IPS-20b (cell line): ENCODE data around the gene C11orf24.
"Not testable (repeated sequence)": the region's sequence is repeated elsewhere in the genome, so short reads cannot be mapped to it uniquely, and the experiment has no call there.

Experiments used
- H3K27ac ChIP-seq: one replicate; pipeline ENCODE4 v1.5.1; 2013; ENCODE audit warnings: low read length
- H3K27me3 ChIP-seq: 2 replicates; pipeline ENCODE4 v1.6.1; 2013; ENCODE audit warnings: mild to moderate bottlenecking, low read length, inconsistent platforms; ENCODE audit not compliant: insufficient read depth
- H3K36me3 ChIP-seq: 2 replicates; pipeline ENCODE4 v1.6.1; 2013; ENCODE audit warnings: low read depth, mild to moderate bottlenecking, inconsistent platforms, low read length, moderate library complexity; ENCODE audit not compliant: insufficient read depth
- H3K4me1 ChIP-seq: 2 replicates; pipeline ENCODE4 v1.6.1; 2013; ENCODE audit warnings: mild to moderate bottlenecking, control low read depth, inconsistent platforms, low read length, moderate library complexity; ENCODE audit not compliant: insufficient read depth
- H3K4me3 ChIP-seq: 2 replicates; pipeline ENCODE4 v1.5.1; 2013; ENCODE audit warnings: mild to moderate bottlenecking, low read length, inconsistent platforms
- H3K9ac ChIP-seq: 2 replicates; pipeline ENCODE4 v1.6.1; 2013; ENCODE audit warnings: low read depth, mild to moderate bottlenecking, inconsistent platforms, low read length, moderate library complexity
- H3K9me3 ChIP-seq: 2 replicates; pipeline ENCODE4 v1.6.1; 2013; ENCODE audit warnings: mild to moderate bottlenecking, low read depth, low read length, inconsistent platforms; ENCODE audit not compliant: insufficient read depth

Gene C11orf24

GRCh38 chr11:68309621-68310185, 37.9 kb upstream of the C11orf24 start:
- H3K9ac ChIP-seq = no peak overlapping the region
- H3K4me3 ChIP-seq = no peak overlapping the region
- H3K27me3 ChIP-seq = peaks cover 7% of the 10 kb centered on the region
- H3K36me3 ChIP-seq = no peaks in the 10 kb centered on the region
- peaks cover 11% of the 10 kb centered on the region; the same call in 1 of the 2 replicates for H3K4me1 ChIP-seq
- H3K9me3 ChIP-seq = 0 out of 2 replicates have a peak, but pooled peaks cover under 1% of the 10 kb centered on the region
- no peak overlapping the region for H3K27ac ChIP-seq

- no peak overlapping the region for H3K27ac ChIP-seq
- H3K9ac ChIP-seq = no peak overlapping the region
- H3K27me3 ChIP-seq = peaks cover 7% of the 10 kb centered on the region
- H3K36me3 ChIP-seq = no peaks in the 10 kb centered on the region
- no peaks in the 10 kb centered on the region for H3K4me1 ChIP-seq
- peaks cover 17% of the 10 kb centered on the region for H3K9me3 ChIP-seq
- H3K4me3 ChIP-seq = no peak overlapping the region
Observed at GRCh38 chr11:68308068-68308467, 36.3 kb upstream of the C11orf24 start.

- Histone ChIP-seq H3K27me3 (peaks cover 3% of the 10 kb centered on the region), H3K4me1 (no peaks in the 10 kb centered on the region), H3K4me3 (no peak overlapping the region), H3K36me3 (no peaks in the 10 kb centered on the region), H3K9me3 (peaks cover 18% of the 10 kb centered on the region), H3K9ac (no peak overlapping the region), H3K27ac (no peak overlapping the region)
Observed at GRCh38 chr11:68306636-68307035, 34.9 kb upstream of the C11orf24 start.

GRCh38 chr11:68303982-68304780, 32.4 kb upstream of the C11orf24 start:
- H3K36me3 ChIP-seq = no peaks in the 10 kb centered on the region
- no peak overlapping the region for H3K4me3 ChIP-seq
- peaks cover 18% of the 10 kb centered on the region for H3K9me3 ChIP-seq
- H3K27me3 ChIP-seq = no peaks in the 10 kb centered on the region
- no peak overlapping the region for H3K27ac ChIP-seq
- no peaks in the 10 kb centered on the region for H3K4me1 ChIP-seq
- H3K9ac ChIP-seq = no peak overlapping the region

- Histone ChIP-seq H3K27ac (no peak overlapping the region), H3K9me3 (peaks cover 18% of the 10 kb centered on the region), H3K9ac (no peak overlapping the region), H3K4me3 (no peak overlapping the region), H3K4me1 (no peaks in the 10 kb centered on the region), H3K36me3 (no peaks in the 10 kb centered on the region), H3K27me3 (no peaks in the 10 kb centered on the region)
Observed at GRCh38 chr11:68303083-68303482, 31.3 kb upstream of the C11orf24 start.

- H3K27me3 ChIP-seq = no peaks in the 10 kb centered on the region
- no peaks in the 10 kb centered on the region for H3K36me3 ChIP-seq
- peaks cover 18% of the 10 kb centered on the region for H3K9me3 ChIP-seq
- no peaks in the 10 kb centered on the region; the same call in 1 of the 2 replicates for H3K4me1 ChIP-seq
- no peak overlapping the region for H3K4me3 ChIP-seq
- H3K27ac ChIP-seq = no peak overlapping the region
- no peak overlapping the region for H3K9ac ChIP-seq
Observed at GRCh38 chr11:68302670-68303069, 30.9 kb upstream of the C11orf24 start.

GRCh38 chr11:68302256-68302655, 30.5 kb upstream of the C11orf24 start:
- Histone ChIP-seq H3K9me3 (peaks cover 18% of the 10 kb centered on the region), H3K4me1 (no peaks in the 10 kb centered on the region; the same call in 1 of the 2 replicates), H3K27ac (no peak overlapping the region), H3K4me3 (no peak overlapping the region), H3K36me3 (no peaks in the 10 kb centered on the region), H3K9ac (no peak overlapping the region), H3K27me3 (0 out of 2 replicates have a peak, but pooled peaks cover 2% of the 10 kb centered on the region)

GRCh38 chr11:68300076-68300830, 28.5 kb upstream of the C11orf24 start:
- H3K27me3 ChIP-seq = peaks cover 4% of the 10 kb centered on the region; the same call in 1 of the 2 replicates
- H3K9ac ChIP-seq = no peak overlapping the region
- no peak overlapping the region for H3K27ac ChIP-seq
- H3K36me3 ChIP-seq = no peaks in the 10 kb centered on the region
- no peak overlapping the region for H3K4me3 ChIP-seq
- H3K4me1 ChIP-seq = no peaks in the 10 kb centered on the region; the same call in 1 of the 2 replicates
- peaks cover 18% of the 10 kb centered on the region for H3K9me3 ChIP-seq

- H3K9me3 ChIP-seq = peaks cover 15% of the 10 kb centered on the region
- H3K36me3 ChIP-seq, H3K9ac ChIP-seq, H3K4me1 ChIP-seq, H3K4me3 ChIP-seq, H3K27me3 ChIP-seq, H3K27ac ChIP-seq: not testable (repeated sequence)
Observed at GRCh38 chr11:68299517-68299879, 27.7 kb upstream of the C11orf24 start.

- Histone ChIP-seq H3K9me3 (peaks cover 9% of the 10 kb centered on the region), H3K9ac (no peak overlapping the region), H3K27me3 (peaks cover 4% of the 10 kb centered on the region; the same call in 1 of the 2 replicates), H3K4me1 (no peaks in the 10 kb centered on the region; the same call in 1 of the 2 replicates), H3K36me3 (no peaks in the 10 kb centered on the region), H3K4me3 (no peak overlapping the region), H3K27ac (no peak overlapping the region)
Observed at GRCh38 chr11:68298659-68299516, 27.1 kb upstream of the C11orf24 start.
